ENCODE results near the gene ARHGEF1. TPM values are rescaled to one million over a fixed set of nuclear protein-coding genes. Genes with fewer than 3 reads are reported as not detected.
"Not testable (repeated sequence)": the region's sequence is repeated elsewhere in the genome, so short reads cannot be mapped to it uniquely, and the experiment has no call there.

Gene ARHGEF1
- total RNA-seq, 3 donors from 2014 or later (not counting 1 experiment from before 2014, with no cell fraction given) = 1,177 to 1,409 (median 1,354) TPM

DNA sequence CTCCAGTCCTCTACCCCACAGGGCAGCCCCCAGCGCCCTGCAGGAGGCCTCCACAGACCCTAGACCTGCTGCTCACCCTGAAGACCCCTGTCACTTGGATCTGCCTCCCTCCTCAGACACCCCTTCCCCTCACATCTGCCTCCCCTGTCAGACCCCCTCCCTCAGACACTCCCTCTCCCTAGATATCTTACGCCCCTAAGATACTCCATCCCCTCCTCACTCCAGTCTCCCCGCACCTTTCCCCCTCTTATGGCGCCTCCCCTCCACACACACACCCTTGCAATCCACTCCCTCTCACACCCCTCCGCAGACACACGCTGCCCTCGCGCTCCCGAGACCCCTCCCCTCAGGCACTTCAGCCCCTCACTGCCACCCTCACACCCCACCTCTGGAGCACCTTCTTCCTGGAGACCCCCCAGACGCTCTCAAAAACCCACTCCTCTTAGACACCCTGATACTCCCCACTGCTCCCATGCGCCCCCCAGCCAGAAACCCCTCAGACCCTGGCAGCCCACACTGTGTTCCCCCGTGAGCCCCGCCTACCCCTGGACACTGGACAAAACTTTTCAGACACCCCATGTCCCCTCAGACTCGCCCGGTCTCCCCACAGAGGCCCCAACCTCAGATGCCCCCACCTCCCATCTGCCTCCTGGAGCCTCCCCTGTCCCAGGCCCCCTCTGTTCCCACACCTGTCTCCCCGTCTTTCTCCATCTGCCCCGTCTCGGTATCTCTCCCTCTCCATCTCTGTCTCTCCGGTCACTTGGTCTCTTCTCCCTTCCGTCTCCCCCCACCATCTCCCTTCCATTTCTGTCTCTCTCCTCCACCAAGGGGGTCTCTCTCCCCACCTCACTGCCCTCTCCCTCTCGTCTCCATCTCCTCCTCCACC is 30.8 kb downstream of the ARHGEF1 start:
- H3K4me3 Mint-ChIP-seq = peak overlapping the region; percentile 75
- DNase-seq (no peak), ATAC-seq (no peak)
- Histone ChIP-seq H3K27me3 (ENCODE audit: control insufficient read depth, insufficient read depth, low read length) (peaks cover 42% of the 10 kb centered on the region), H3K4me1 (ENCODE audit: control insufficient read depth, insufficient read depth, low read length) (peaks cover 46% of the 10 kb centered on the region), H3K4me3 (ENCODE audit: low read length) (no peak overlapping the region), H3K9me3 (ENCODE audit: control insufficient read depth, insufficient read depth, low read length) (no peaks in the 10 kb centered on the region), H3K27ac (ENCODE audit: low read length) (no peak overlapping the region), H3K36me3 (ENCODE audit: control insufficient read depth, insufficient read depth, low read length) (no peaks in the 10 kb centered on the region)
- peaks cover 8 to 26% of the 10 kb centered on the region in 2 donors for H3K4me1 Mint-ChIP-seq
- peaks cover 0 to 18% of the 10 kb centered on the region in 2 donors for H3K27me3 Mint-ChIP-seq (ENCODE audit: low read depth in 2 of 2)
- WGBS (ENCODE audit: insufficient coverage) = 15% methylated on average over 21 of the region's 21 CpGs
- no peaks in the 10 kb centered on the region for H3K36me3 Mint-ChIP-seq
- H3K9me3 Mint-ChIP-seq = no peaks in the 10 kb centered on the region
- intact Hi-C loops (cut with micrococcal nuclease) = no loop called here
- no peak for TF ChIP-seq CTCF (IDR thresholded peaks at IDR 0.05)
- peak overlapping the region in 1 of 2 donors; percentile 58 for H3K27ac Mint-ChIP-seq

DNA sequence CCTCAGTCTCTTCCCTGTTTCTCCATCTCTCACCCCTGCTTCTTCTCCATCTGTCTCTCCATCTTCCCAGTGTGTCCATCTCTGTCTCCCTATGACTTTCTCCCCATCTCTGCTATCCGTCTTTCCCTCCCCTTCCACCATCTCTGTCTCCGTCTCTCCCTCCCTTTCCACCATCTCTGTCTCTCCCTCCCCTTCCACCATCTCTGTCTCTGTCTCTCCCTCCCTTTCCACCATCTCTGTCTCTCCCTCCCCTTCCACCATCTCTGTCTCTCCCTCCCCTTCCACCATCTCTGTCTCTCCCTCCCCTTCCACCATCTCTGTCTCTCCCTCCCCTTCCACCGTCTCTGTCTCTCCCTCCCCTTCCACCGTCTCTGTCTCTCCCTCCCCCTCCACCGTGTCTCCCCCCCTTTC is 31.4 kb downstream of the ARHGEF1 start:
- Histone ChIP-seq H3K4me1 (ENCODE audit: control insufficient read depth, insufficient read depth, low read length) (peaks cover 46% of the 10 kb centered on the region), H3K27me3 (ENCODE audit: control insufficient read depth, insufficient read depth, low read length) (peaks cover 42% of the 10 kb centered on the region)
- Mint-ChIP-seq H3K27me3 (ENCODE audit: low read depth in 2 of 2) (peaks cover 0 to 18% of the 10 kb centered on the region in 2 donors), H3K4me1 (peaks cover 2 to 26% of the 10 kb centered on the region in 2 donors), H3K4me3 (peak overlapping the region; percentile 75)
- H3K9me3 ChIP-seq (ENCODE audit: control insufficient read depth, insufficient read depth, low read length); intact Hi-C loops (cut with micrococcal nuclease); DNase-seq; H3K27ac Mint-ChIP-seq; H3K36me3 Mint-ChIP-seq; H3K9me3 Mint-ChIP-seq; H3K36me3 ChIP-seq (ENCODE audit: control insufficient read depth, insufficient read depth, low read length); ATAC-seq; H3K4me3 ChIP-seq (ENCODE audit: low read length); H3K27ac ChIP-seq (ENCODE audit: low read length): not testable (repeated sequence)
- WGBS (ENCODE audit: insufficient coverage) = 22% methylated on average over 1 of the region's 5 CpGs

DNA sequence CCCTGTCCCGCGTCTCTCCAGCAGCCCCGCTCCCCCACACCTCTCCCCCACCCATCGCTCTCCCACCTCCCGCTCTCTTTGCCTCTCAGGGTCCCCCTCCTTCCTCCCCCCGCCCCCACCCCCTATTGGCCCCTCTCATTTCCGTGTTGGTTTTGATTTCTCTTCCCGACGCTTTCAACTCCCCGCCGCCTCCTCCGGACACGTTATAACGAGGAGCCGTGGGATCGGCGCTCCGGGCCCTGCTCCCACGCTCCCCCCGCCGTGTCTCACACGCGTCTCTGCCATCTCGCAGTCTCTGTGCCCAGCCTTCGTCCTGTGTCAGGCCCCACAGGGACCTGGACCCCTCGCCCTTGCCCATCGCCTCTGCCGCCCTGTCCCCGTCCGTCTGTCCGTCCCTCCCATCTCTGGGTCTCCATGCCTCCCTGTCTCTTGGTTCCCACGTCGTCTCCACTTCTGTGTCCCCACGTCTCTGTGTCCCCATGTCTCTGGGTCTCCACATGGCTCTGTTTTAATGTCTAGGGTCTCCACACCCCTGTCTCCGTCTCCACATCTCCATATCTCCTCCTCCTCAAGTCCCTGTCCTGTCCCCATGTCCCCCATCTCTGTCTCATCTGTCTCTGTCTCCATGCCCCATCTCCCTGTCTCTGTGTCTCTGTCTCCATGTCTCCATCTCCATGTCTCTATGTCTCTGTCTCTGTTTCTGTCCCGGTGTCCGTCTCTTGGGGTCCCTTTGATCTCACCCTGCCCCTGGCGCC is 32.2 kb downstream of the ARHGEF1 start:
- no peaks in the 10 kb centered on the region for H3K36me3 Mint-ChIP-seq
- Histone ChIP-seq H3K36me3 (ENCODE audit: control insufficient read depth, insufficient read depth, low read length) (no peaks in the 10 kb centered on the region), H3K27me3 (ENCODE audit: control insufficient read depth, insufficient read depth, low read length) (peaks cover 44% of the 10 kb centered on the region), H3K4me1 (ENCODE audit: control insufficient read depth, insufficient read depth, low read length) (peaks cover 46% of the 10 kb centered on the region), H3K27ac (ENCODE audit: low read length) (no peak overlapping the region), H3K4me3 (ENCODE audit: low read length) (no peak overlapping the region), H3K9me3 (ENCODE audit: control insufficient read depth, insufficient read depth, low read length) (no peaks in the 10 kb centered on the region)
- peaks cover 0 to 18% of the 10 kb centered on the region in 2 donors for H3K27me3 Mint-ChIP-seq (ENCODE audit: low read depth in 2 of 2)
- peak in 1 of 2 donors; percentile 55 for DNase-seq
- peak overlapping the region; percentile 32 for H3K4me3 Mint-ChIP-seq
- ATAC-seq = no peak
- no peak for TF ChIP-seq CTCF (IDR thresholded peaks at IDR 0.05)
- 6% methylated on average over 34 of the region's 38 CpGs for WGBS (ENCODE audit: insufficient coverage)
- peaks cover 0 to 24% of the 10 kb centered on the region in 2 donors for H3K4me1 Mint-ChIP-seq
- H3K27ac Mint-ChIP-seq = no peak overlapping the region
- no peaks in the 10 kb centered on the region for H3K9me3 Mint-ChIP-seq
- intact Hi-C loops (cut with micrococcal nuclease) = no loop called here

Data from natural killer cell (primary cell).